HCT116 (cell line): Measurements from ENCODE around the gene PIAS4. TPM values are rescaled to one million over a fixed set of nuclear protein-coding genes. Genes with fewer than 3 reads are reported as not detected.

ENCODE experiments used
- ATAC-seq: fragments of 200-7000 bp; cut with Tn5 transposase; 2 replicates; pipeline ENCODE4 v1.9.1; 2020; ENCODE audit warnings: mild to moderate bottlenecking, moderate library complexity
- BruUV-seq: library from RNA; stranded (reverse); fragments of 400-500 nt; replicated peaks from 2 replicates; lab custom pipeline; 2021; lab: Mats Ljungman, UMichigan
- CTCF ChIA-PET: fragments of 300-600 bp; sonication (Branson Sonifier 250); formaldehyde crosslinking; loops from one replicate; lab custom pipeline; 2021; ENCODE audit warnings: antibody characterized with exemption; lab: Charles Lee
- POLR2A ChIA-PET: fragments of 300-600, 350-600 bp; sonication (Branson Sonifier 250); formaldehyde crosslinking; loops from one replicate; lab custom pipeline; 2021; ENCODE audit warnings: antibody characterized with exemption; lab: Charles Lee
- RAD21 ChIA-PET, 2 experiments: fragments of 300-600 bp; sonication (Branson Sonifier 250); formaldehyde crosslinking; loops; one replicate each; lab custom pipeline; 2023; ENCODE audit warnings: low total read pairs in 2 of 2; ENCODE audit not compliant: uncharacterized antibody in 2 of 2, unreplicated experiment in 2 of 2, low non-redundant PET in 1 of 2; lab: Charles Lee
- DNase-seq: peaks from one replicate; pipeline ENCODE4 v3.0.0-alpha.2; 2010; ENCODE audit warnings: low read depth, low spot score
- H2AFZ ChIP-seq: fragments of 200-600 bp; shearing (Covaris generic), sonication (generic); 2 replicates; pipeline ENCODE4 v1.6.1; 2017; ENCODE audit warnings: low read depth, mixed run types, mixed read lengths, antibody characterized with exemption, low read length; ENCODE audit not compliant: poor library complexity, severe bottlenecking
- H3K27ac ChIP-seq: 2 replicates; pipeline ENCODE4 v1.5.1; 2012; ENCODE audit warnings: low read depth, low read length
- H3K27me3 ChIP-seq: fragments of 200-600 bp; sonication (generic); 2 replicates; pipeline ENCODE4 v1.6.1; 2016; ENCODE audit warnings: mixed run types, low read length, mixed read lengths; ENCODE audit not compliant: insufficient read depth
- H3K36me3 ChIP-seq, 2 experiments: fragments of 200-500 bp in 1 of 2; fragments of 200-600 bp in 1 of 2; sonication (Bioruptor generic) in 1 of 2; sonication (generic) in 1 of 2; 2 replicates each; pipeline versions ENCODE4 v1.5.1 to v1.6.1; 2014 to 2016; ENCODE audit warnings: low read length in 2 of 2, inconsistent platforms in 1 of 2, mixed read lengths in 1 of 2, mixed run types in 1 of 2; ENCODE audit not compliant: insufficient read depth in 2 of 2, control insufficient read depth in 1 of 2
- H3K4me1 ChIP-seq, 2 experiments: fragments of 200-600 bp in 1 of 2; sonication (generic) in 1 of 2; 2 replicates each; pipeline versions ENCODE4 v1.5.1 to v1.6.1; 2012 to 2017; ENCODE audit warnings: low read length in 2 of 2, inconsistent platforms in 1 of 2, mild to moderate bottlenecking in 1 of 2, mixed read lengths in 1 of 2, mixed run types in 1 of 2, moderate library complexity in 1 of 2; ENCODE audit not compliant: insufficient read depth in 2 of 2, control insufficient read depth in 1 of 2
- H3K4me2 ChIP-seq: fragments of 200-600 bp; sonication (generic); 2 replicates; pipeline ENCODE4 v1.6.1; 2017; ENCODE audit warnings: mixed run types, low read length, mixed read lengths
- H3K4me3 ChIP-seq, 2 experiments: fragments of 200-600 bp in 1 of 2; sonication (generic) in 1 of 2; replicated peaks in 1 of 2; 2 replicates each; pipeline ENCODE4 v1.5.1; 2011 to 2016; ENCODE audit warnings: low read length in 2 of 2, control low read depth in 1 of 2, low read depth in 1 of 2, mild to moderate bottlenecking in 1 of 2, mixed read lengths in 1 of 2, mixed run types in 1 of 2
- H3K79me2 ChIP-seq: fragments of 200-600 bp; sonication (generic); 2 replicates; pipeline ENCODE4 v1.6.1; 2017; ENCODE audit warnings: mild to moderate bottlenecking, mixed run types, low read length, moderate library complexity, mixed read lengths; ENCODE audit not compliant: insufficient read depth
- H3K9ac ChIP-seq: fragments of 200-600 bp; sonication (generic); 2 replicates; pipeline ENCODE4 v1.6.1; 2016; ENCODE audit warnings: low read length, mixed read lengths
- H3K9me2 ChIP-seq: fragments of 200-600 bp; sonication (generic), shearing (Covaris generic); 2 replicates; pipeline ENCODE4 v1.6.1; 2017; ENCODE audit warnings: mixed run types, mild to moderate bottlenecking, moderate library complexity; ENCODE audit not compliant: insufficient read depth
- H3K9me3 ChIP-seq, 2 experiments: fragments of 200-500 bp in 1 of 2; fragments of 200-600 bp in 1 of 2; sonication (Bioruptor generic) in 1 of 2; sonication (generic) in 1 of 2; 2 replicates each; pipeline ENCODE4 v1.6.1; 2014 to 2017; ENCODE audit warnings: low read length in 2 of 2, mixed read lengths in 2 of 2, inconsistent platforms in 1 of 2, low read depth in 1 of 2, mild to moderate bottlenecking in 1 of 2, mixed run types in 1 of 2, moderate library complexity in 1 of 2; ENCODE audit not compliant: control insufficient read depth in 1 of 2, insufficient read depth in 1 of 2
- H4K20me1 ChIP-seq: fragments of 200-600 bp; sonication (generic), shearing (Covaris generic); 2 replicates; pipeline ENCODE4 v1.6.1; 2017; ENCODE audit warnings: mixed run types, mild to moderate bottlenecking, moderate library complexity; ENCODE audit not compliant: insufficient read depth
- CBX3 ChIP-seq: IDR thresholded peaks from 2 replicates; pipeline ENCODE4 v1.6.1; 2012; ENCODE audit warnings: low read depth
- CEBPB ChIP-seq: IDR thresholded peaks from 2 replicates; pipeline ENCODE4 v1.6.1; 2012; ENCODE audit warnings: low read depth
- EZH2phosphoT487 ChIP-seq: fragments of 200-600 bp; IDR thresholded peaks from 2 replicates; pipeline ENCODE4 v1.6.1; 2018; ENCODE audit warnings: antibody characterized with exemption, borderline replicate concordance
- JUND ChIP-seq: IDR thresholded peaks from 2 replicates; pipeline ENCODE4 v1.6.1; 2012
- POLR2A ChIP-seq: IDR thresholded peaks from 2 replicates; pipeline ENCODE4 v1.7.0; 2011; ENCODE audit warnings: borderline replicate concordance; ENCODE audit not compliant: insufficient read depth, insufficient read length; ENCODE audit errors: extremely low read depth
- POLR2AphosphoS5 ChIP-seq: IDR thresholded peaks from 2 replicates; pipeline ENCODE4 v1.6.1; 2011; ENCODE audit warnings: mild to moderate bottlenecking, low read depth, low read length, moderate library complexity
- SP1 ChIP-seq: IDR thresholded peaks from 2 replicates; pipeline ENCODE4 v1.6.1; 2012; ENCODE audit warnings: low read depth
- YY1 ChIP-seq: IDR thresholded peaks from 2 replicates; pipeline ENCODE4 v1.6.1; 2011; ENCODE audit warnings: low read length, low read depth, moderate library complexity, mild to moderate bottlenecking; ENCODE audit not compliant: insufficient replicate concordance; ENCODE audit errors: extremely low read depth
- ZFX ChIP-seq: fragments of 450-650 bp; IDR thresholded peaks from 2 replicates; pipeline ENCODE4 v1.6.1; 2017
- intact Hi-C: fragments of 100-400 bp; cut with micrococcal nuclease; formaldehyde crosslinking; loops from 2 replicates; pipeline ENCODE4 v1.10.0; 2022
- total RNA-seq: library from RNA; stranded (reverse); gene quantifications from one replicate; pipeline ENCODE4 v1.2.1, GENCODE V29; 2021; ENCODE audit not compliant: unreplicated experiment
- TF ChIP-seq, protein P1 (sequence below): IDR thresholded peaks from 2 replicates; pipeline ENCODE4 v1.6.1; 2012; ENCODE audit warnings: low read depth
- TF ChIP-seq, protein P2 (sequence below): IDR thresholded peaks from 2 replicates; pipeline ENCODE4 v1.6.1; 2012
- TF ChIP-seq, protein P3 (sequence below): IDR thresholded peaks from 2 replicates; pipeline ENCODE4 v1.6.1; 2012

Gene PIAS4
- total RNA-seq, 1 experiment from 2014 or later, result 28.4 TPM

DNA sequence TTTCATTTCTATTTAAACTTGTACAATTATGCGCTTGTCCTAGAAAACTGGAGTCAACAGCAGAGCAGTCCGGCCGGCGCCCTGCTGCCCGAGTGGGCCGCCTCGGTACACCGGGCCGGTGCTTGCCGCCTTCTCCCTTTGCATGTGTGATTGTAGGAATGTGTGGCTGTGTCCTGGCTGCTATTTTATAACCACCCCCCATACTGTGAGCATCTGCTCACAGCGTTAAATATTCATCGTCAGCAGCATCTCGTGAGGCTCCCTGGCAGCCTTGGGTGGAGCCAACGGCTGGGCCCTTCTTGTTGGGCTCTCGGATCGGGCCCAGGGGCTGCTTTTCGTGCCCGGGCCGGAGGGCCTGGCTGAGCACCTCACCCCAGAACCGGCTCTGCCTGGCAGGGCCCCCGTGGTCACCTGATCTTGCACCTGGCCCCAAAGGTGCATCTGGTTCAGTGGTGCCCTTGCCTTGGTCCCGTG is 10.6 kb downstream of the PIAS4 start (continued):
- TF ChIP-seq, protein P1, sequence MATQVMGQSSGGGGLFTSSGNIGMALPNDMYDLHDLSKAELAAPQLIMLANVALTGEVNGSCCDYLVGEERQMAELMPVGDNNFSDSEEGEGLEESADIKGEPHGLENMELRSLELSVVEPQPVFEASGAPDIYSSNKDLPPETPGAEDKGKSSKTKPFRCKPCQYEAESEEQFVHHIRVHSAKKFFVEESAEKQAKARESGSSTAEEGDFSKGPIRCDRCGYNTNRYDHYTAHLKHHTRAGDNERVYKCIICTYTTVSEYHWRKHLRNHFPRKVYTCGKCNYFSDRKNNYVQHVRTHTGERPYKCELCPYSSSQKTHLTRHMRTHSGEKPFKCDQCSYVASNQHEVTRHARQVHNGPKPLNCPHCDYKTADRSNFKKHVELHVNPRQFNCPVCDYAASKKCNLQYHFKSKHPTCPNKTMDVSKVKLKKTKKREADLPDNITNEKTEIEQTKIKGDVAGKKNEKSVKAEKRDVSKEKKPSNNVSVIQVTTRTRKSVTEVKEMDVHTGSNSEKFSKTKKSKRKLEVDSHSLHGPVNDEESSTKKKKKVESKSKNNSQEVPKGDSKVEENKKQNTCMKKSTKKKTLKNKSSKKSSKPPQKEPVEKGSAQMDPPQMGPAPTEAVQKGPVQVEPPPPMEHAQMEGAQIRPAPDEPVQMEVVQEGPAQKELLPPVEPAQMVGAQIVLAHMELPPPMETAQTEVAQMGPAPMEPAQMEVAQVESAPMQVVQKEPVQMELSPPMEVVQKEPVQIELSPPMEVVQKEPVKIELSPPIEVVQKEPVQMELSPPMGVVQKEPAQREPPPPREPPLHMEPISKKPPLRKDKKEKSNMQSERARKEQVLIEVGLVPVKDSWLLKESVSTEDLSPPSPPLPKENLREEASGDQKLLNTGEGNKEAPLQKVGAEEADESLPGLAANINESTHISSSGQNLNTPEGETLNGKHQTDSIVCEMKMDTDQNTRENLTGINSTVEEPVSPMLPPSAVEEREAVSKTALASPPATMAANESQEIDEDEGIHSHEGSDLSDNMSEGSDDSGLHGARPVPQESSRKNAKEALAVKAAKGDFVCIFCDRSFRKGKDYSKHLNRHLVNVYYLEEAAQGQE, result no peak
- TF ChIP-seq POLR2A (no peak), CEBPB (no peak), JUND (no peak), SP1 (no peak), YY1 (no peak)
- TF ChIP-seq, protein P2, sequence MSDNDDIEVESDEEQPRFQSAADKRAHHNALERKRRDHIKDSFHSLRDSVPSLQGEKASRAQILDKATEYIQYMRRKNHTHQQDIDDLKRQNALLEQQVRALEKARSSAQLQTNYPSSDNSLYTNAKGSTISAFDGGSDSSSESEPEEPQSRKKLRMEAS, result no peak

DNA sequence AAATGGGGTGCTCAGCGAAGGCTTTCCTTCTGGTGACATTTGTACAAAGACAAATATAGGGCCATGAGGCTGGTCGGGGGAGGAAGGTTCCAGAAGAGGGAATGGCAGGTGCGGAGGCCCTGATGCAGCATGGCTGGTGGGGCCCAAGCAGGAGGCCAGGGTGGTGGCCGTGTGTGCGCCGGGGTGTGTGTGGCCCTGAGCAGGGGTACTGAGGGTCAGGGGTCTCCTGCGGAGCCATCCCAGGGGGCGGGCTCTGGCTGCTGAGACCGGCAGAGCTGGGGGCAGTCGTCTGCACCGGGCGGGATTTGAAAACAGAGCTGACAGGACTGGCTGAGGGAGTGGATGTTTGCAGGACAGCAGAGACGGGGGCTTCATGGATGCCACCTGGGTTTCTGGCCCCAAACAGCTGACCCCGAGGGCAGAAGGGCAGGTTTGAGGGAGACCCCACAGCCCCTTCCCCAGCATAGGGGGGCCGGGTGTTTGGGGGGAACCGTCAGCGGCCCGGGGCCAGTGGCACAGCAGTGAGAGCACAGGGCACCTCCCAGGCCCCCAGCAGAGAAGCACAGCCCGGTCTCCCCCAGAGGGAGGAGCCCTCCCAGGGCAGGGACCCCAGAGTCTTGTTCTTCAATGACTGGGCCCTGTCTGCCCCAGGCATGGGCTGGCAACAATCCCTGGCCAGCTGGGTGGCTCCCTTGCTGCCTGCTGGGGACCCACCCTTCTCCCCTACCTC is 11.4 kb downstream of the PIAS4 start:
- Histone ChIP-seq H4K20me1 (no peaks in the 10 kb centered on the region), H3K9ac (no peak overlapping the region), H3K9me2 (no peaks in the 10 kb centered on the region), H3K27ac (no peak overlapping the region), H3K4me2 (no peak overlapping the region), H3K27me3 (no peaks in the 10 kb centered on the region), H3K4me1 (no peaks in the 10 kb centered on the region), H2AFZ (no peak overlapping the region), H3K4me3 (no peak overlapping the region), H3K79me2 (peaks cover 75% of the 10 kb centered on the region), H3K36me3 (peaks cover 0 to 5% of the 10 kb centered on the region in 2 experiments; a peak in 3 of 4 replicates), H3K9me3 (no peaks in the 10 kb centered on the region)
- CTCF ChIA-PET, result no interaction called here
- ATAC-seq (no peak), DNase-seq (no peak)
- RAD21 ChIA-PET, result no interaction called here
- BruUV-seq, result no TSS peak
- intact Hi-C loops, result no loop called here
- POLR2A ChIA-PET, result no interaction called here
- TF ChIP-seq, protein P2, result no peak
- no peak for TF ChIP-seq ZFX
- no peak for TF ChIP-seq EZH2phosphoT487
- TF ChIP-seq, protein P3, sequence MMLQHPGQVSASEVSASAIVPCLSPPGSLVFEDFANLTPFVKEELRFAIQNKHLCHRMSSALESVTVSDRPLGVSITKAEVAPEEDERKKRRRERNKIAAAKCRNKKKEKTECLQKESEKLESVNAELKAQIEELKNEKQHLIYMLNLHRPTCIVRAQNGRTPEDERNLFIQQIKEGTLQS, result no peak
- no peak for TF ChIP-seq CBX3
- no peak for TF ChIP-seq POLR2AphosphoS5
- no peak for TF ChIP-seq SP1
